ENCODE measurements around the gene GDI2. TPM values are rescaled to one million over a fixed set of nuclear protein-coding genes. Genes with fewer than 3 reads are reported as not detected.

The GDI2 gene
- total RNA-seq, 3 donors from 2014 or later: 185 to 239 (median 211) TPM

DNA sequence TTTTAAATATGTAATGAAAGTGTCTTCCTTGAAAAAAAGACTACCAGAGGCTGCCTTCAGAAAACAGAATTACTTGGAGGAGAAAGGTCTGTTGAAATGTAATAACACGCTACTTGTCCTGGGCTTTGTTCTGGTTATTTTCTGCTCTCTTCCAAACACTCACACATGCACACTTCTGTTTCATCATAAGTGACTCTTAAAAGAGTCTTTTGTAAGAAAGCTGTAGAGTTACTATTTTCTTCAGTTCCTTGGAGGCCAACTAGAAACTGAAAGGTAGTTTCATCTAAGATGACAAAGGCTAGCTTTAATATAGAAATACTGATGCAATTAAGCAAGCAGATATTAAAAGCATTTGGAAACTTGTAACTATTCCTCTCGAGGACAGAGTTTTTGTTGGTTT, 89.5 kb downstream of the GDI2 start:
- intact Hi-C loops (cut with DNase I, micrococcal nuclease): no loop called here
- TF ChIP-seq, protein P1, sequence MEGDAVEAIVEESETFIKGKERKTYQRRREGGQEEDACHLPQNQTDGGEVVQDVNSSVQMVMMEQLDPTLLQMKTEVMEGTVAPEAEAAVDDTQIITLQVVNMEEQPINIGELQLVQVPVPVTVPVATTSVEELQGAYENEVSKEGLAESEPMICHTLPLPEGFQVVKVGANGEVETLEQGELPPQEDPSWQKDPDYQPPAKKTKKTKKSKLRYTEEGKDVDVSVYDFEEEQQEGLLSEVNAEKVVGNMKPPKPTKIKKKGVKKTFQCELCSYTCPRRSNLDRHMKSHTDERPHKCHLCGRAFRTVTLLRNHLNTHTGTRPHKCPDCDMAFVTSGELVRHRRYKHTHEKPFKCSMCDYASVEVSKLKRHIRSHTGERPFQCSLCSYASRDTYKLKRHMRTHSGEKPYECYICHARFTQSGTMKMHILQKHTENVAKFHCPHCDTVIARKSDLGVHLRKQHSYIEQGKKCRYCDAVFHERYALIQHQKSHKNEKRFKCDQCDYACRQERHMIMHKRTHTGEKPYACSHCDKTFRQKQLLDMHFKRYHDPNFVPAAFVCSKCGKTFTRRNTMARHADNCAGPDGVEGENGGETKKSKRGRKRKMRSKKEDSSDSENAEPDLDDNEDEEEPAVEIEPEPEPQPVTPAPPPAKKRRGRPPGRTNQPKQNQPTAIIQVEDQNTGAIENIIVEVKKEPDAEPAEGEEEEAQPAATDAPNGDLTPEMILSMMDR (IDR thresholded peaks at IDR 0.05): no peak

DNA sequence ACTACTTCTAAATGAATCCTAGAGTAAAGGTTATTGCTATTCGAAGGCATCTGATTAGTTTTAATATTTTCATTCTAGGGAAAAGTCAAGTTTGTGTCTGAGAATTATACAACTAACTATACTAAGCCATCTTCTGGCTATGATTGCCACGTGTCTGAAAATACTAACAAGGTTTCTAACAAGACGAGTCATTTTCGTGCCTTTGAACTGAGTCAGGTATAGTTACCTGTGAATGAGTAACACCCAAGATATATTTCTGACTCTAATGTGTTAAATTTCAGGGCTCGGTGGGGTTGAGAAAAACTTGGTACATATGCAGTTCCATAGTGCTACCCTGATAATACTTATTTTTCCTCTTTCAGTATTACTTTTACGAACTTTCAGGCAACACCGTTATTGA, 93.1 kb downstream of the GDI2 start:
- intact Hi-C loops (cut with DNase I, micrococcal nuclease): no loop called here
- no peaks in the 10 kb centered on the region for H3K36me3 ChIP-seq (ENCODE audit: low read depth)
- no peak overlapping the region for H3K4me3 ChIP-seq
- DNase-seq (no peak), ATAC-seq (no peak)
- no peaks in the 10 kb centered on the region for H3K4me1 ChIP-seq (ENCODE audit: low read depth)
- H3K9me3 ChIP-seq: no peaks in the 10 kb centered on the region
- TF ChIP-seq, protein P1 (IDR thresholded peaks at IDR 0.05): no peak

More for the DNA sequence above, 89.5 kb downstream of the GDI2 start:
- no peak for ATAC-seq
- Histone ChIP-seq H3K9me3 (no peaks in the 10 kb centered on the region), H3K36me3 (ENCODE audit: low read depth) (no peaks in the 10 kb centered on the region), H3K4me3 (no peak overlapping the region), H3K4me1 (ENCODE audit: low read depth) (no peaks in the 10 kb centered on the region)
- DNase-seq: no peak

DNA sequence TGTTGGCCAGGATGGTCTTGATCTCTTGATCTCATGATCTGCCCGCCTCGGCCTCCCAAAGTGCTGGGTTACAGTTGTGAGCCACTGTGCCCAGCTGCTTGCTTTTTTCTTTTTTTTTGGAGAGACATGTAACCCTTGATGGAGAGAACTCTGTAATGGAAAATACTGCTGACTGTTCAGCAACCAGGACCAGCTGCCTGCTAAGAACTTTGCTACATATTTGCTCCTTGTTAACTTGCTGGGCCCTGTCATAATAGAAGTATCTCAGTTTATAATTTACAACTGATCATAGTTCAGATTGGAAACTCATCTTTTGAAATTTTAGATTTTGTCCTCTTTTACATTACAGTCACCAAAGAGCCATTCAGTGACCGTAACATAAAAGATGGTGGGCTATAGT, 93.7 kb downstream of the GDI2 start:
- Histone ChIP-seq H3K9me3 (no peaks in the 10 kb centered on the region), H3K4me3 (no peak overlapping the region), H3K36me3 (ENCODE audit: low read depth) (no peaks in the 10 kb centered on the region), H3K4me1 (ENCODE audit: low read depth) (no peaks in the 10 kb centered on the region)
- no peak for ATAC-seq
- no peak for DNase-seq
- intact Hi-C loops (cut with DNase I, micrococcal nuclease): no loop called here
- TF ChIP-seq, protein P1 (IDR thresholded peaks at IDR 0.05): no peak

Other genes starting within 250 kb of the GDI2 start
- 10 to 100 TPM; 34.6 to 76.1 (median 50.5) TPM for gene ASB13, start 146.8 kb downstream of the GDI2 start, total RNA-seq
- 10 to 100 TPM; 46.4 to 63.2 (median 58.4) TPM for gene TASOR2, start 128.6 kb downstream of the GDI2 start, total RNA-seq
- 1 to 10 TPM; 4.7 to 9.8 (median 7.4) TPM for gene ANKRD16, start 76.5 kb upstream of the GDI2 start, total RNA-seq
- 100 to 1,000 TPM in 2 of 3 donors, 10 to 100 TPM in 1; 74.1 to 109 (median 100) TPM for gene FBH1, start 76.8 kb upstream of the GDI2 start, total RNA-seq
- gene IL15RA, start 164.1 kb upstream of the GDI2 start, total RNA-seq: 10 to 100 TPM; 19.4 to 26.6 (median 20.6) TPM
- gene IL2RA, start 248.9 kb upstream of the GDI2 start, total RNA-seq: 1 to 10 TPM; 1.2 to 3.7 (median 2.1) TPM

Measured in mucosa of descending colon (tissue), 3 donors.